Measurements from ENCODE around the gene UMODL1.
A peak's percentile ranks its signal among the peaks of the same experiment; 100 is the strongest.
"Not testable (repeated sequence)": the region's sequence is repeated elsewhere in the genome, so short reads cannot be mapped to it uniquely, and the experiment has no call there.

UMODL1 gene

GRCh38 chr21:42101246-42101645, 30.1 kb downstream of the UMODL1 start:
- DNase-seq: no peak

DNA sequence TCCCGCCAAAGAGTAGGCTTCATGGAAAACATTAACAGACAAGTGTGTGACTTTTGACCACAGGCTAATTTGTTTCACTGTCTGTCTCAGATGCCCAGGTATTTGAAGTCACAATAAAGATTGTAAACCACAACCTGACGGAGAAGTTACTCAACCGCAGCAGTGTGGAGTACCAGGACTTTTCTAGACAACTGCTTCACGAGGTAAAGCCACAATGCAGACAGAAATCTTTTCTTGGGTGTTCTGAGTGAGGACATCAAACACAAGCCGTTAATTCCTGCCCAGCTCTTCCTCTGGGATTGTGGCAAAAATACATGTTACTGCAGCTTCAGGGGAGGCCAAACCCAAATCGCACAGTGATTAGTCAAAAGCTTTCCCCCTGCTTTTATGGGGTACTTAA, 31.0 kb downstream of the UMODL1 start:
- DNase-seq: no peak

DNA sequence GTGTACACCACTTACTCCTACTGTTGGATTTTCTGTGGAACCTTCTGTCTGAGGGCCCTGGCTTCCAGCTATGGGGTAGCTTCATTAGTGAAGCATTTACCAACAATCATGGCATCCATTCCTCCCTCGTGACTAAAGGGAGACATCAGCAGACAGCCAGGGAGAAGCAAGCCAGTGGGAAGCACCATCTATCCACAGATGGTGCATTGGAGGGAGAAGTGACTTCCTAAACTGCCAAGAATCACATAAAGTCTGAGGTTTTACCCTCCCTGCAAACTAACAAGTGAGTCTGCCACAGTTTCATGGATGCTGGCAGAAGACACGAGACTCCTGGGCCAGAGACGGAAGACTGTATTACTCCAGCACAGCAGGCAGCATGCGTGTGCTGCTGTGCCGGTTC, 31.4 kb downstream of the UMODL1 start:
- no peak for DNase-seq

- DNase-seq: no peak
Measured at GRCh38 chr21:42102991-42103390, 31.9 kb downstream of the UMODL1 start.

GRCh38 chr21:42103843-42104242, 32.7 kb downstream of the UMODL1 start:
- no peak for DNase-seq

GRCh38 chr21:42105476-42106315, 34.6 kb downstream of the UMODL1 start:
- DNase-seq: no peak

DNA sequence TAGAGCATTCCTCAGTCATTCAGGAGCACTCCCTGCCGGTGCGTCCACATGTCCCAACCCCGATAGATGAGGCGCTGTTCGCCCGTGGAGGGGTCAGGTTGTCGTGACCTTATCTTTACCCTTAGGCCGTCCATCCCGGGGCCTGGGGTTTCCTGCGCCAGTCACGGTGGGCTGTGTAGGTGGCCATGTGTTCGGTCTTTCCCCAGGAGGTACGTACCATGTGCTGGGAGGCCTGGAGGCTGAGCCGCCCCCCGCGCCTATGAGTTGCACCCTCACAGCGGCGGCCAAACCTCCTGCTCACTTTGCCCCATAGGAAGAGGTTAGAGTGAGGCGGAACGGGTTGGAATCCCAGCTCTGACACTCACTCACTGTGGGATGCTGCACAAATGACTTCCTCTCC, 35.3 kb downstream of the UMODL1 start:
- no peak for DNase-seq

GRCh38 chr21:42107177-42107880, 36.2 kb downstream of the UMODL1 start:
- DNase-seq: no peak

DNA sequence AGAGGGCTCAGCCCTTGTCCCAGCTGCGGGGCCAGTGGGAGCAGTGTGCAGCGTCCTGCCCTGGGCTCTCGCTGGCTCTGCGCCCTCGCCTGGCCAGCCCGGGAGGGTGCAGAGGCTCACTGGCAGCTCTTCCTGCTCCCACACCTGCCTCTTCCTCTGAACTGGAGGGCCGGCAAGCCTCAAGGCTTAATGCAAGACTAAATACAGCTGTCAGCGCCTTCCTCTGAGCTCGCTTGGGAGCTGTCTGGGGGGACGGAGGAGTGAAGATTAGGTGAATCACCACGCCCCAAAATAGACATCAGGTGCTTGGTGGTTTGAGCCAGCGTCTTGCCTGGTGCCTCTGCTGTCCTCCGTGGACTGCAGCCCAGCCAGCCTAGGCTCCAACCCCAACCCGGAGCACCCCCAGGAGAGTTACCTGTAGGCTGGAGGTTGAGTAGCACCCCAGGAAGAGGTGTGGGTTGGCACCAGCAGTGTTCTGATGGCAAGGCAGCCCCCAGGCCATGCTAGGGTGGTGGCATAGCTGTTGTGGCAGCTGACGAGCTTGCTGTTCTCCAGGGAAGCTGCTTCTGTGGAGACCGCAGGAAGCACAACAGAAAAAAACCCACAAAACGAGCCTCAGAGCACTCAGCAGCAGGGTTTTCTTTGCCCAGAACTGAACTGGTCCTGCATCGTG, 36.9 kb downstream of the UMODL1 start:
- peak; percentile 11 to 65 (median 29) for DNase-seq

DNA sequence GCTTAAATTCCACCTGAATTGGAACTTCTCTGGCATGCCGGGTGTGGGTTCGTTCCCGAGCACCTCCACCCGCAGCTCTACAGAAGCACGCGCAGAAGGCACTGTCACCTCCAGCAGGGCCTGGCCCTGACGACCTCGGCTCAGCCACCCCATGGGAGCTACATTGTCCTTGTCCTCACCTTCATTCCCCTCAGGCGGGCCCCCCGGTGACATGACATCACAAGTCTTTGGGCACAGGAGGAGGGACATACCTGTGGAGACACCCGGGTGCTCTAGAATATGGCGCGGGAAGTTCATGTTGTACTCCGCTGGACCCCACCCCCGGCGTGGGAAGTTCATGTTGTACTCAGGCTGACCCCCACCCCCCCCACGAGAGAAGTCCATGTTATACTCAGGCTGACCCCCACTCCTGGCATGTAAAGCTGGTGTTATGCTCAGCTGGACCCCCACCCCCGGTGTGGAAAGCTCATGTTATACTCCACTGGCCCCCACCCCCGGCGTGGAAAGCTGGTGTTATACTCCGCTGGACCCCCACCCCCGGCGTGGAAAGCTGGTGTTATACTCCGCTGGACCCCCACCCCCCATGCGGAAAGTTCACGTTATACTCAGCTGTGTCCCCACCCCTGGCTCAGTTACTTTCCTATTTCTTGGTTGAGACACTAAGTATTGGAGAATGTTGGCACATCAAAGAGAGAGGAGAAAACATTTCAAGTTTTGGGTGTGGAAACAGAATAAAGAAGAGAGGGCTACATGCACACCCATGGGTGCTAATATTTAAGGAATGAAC, 37.6 kb downstream of the UMODL1 start:
- DNase-seq: no peak

DNA sequence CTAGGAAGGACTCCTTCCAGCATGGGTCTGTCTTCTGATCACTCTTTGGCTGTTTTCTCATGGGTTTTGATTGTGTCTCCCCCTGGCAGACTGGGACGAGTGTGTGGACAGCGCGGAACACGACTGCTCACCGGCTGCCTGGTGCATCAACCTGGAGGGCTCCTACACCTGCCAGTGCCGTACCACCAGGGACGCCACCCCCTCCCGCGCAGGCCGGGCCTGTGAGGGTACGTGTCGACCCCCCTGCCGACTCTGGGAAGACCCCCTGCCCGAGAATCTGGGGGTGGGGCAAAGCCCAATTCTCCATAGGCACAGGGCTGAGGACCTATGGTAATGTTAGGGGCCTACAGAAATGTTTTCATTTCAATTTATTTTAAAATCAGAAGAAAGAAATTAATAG, 38.4 kb downstream of the UMODL1 start:
- DNase-seq: no peak

- no peak for DNase-seq
Measured at GRCh38 chr21:42109873-42110525, 38.9 kb downstream of the UMODL1 start.

GRCh38 chr21:42110691-42111469, 39.8 kb downstream of the UMODL1 start:
- DNase-seq: no peak

GRCh38 chr21:42111470-42111743, 40.3 kb downstream of the UMODL1 start:
- DNase-seq: no peak

DNA sequence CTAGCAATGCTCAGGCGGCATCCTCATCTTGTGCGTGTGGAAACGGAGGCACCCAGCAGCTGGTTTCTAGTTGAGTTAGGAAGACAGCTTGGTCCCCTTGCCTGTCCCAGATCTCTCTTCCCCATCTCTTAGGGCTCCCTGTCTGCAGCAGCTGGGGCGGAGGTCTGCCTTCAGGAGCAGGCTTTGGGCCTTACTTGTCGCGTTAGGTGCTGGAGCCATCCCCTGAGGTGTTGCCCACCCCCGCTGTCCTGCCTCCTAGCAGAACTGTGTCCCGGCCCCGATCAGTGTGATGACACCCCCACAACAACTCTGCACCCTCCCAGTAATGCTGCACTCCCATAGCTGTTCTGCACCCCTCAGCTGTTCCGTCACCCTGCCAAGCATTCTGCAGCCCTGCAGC, 40.7 kb downstream of the UMODL1 start:
- no peak for DNase-seq

GRCh38 chr21:42112238-42112637, 41.1 kb downstream of the UMODL1 start:
- DNase-seq: no peak

DNA sequence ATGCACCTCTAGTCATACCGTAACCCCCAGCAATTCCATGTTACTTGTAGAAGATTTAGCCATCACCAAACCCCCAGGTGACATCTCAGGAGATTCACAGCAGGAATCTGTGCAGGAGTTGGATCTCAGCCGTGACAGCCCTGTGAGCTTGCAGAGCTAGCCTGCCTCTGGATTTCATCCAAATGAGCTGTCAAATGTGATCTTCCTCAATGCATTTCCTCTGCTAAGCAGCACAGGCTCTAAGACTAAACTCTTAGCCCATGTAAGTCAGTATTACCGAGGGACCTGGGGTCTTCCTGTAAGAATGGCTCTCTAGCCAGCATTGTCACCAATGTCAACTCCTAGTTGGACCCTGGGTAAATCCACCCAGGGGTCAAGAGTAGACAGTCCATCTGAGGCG, 41.7 kb downstream of the UMODL1 start:
- no peak for DNase-seq

GRCh38 chr21:42113926-42114409, 42.9 kb downstream of the UMODL1 start:
- DNase-seq: no peak

DNA sequence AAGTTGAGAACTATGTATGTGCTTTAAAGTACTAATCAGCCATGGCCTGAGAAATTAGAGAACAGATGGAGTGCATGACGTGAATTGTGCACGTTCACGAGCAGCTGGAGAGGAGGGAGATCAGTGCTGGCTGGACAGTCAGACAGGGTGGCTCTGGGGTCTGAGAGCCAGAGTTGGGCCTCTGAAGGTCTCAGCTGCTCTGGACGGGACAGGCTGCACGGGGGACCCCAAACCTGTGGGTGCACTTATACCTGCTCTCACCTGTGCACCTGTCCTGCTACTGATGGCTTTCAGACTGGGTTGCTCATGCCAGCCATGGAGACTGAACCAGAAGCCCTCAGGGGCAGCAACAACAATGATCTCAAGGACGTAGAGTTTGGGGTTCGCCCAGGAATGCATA, 43.5 kb downstream of the UMODL1 start:
- DNase-seq: no peak

- DNase-seq: no peak
Measured at GRCh38 chr21:42115136-42115683, 44.1 kb downstream of the UMODL1 start.

DNA sequence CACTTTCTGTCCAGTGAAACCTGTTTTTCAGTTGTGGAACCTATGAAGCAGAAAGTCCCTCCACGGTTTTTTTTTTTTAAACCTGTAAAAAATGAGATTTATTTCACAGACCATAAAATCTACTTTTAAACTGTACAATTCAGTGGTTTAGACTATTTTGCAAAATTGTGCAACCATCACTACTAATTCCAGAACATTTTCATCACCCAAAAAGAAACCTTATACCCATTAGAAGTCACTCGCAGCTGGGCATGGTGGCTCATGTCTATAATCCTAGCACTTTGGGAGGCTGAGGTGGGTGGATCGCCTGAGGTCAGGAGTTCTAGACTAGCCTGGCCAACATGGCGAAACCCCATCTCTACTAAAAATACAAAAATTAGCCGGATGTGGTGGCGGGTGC, 45.4 kb downstream of the UMODL1 start:
- DNase-seq: not testable (repeated sequence)

Data from activated naive CD4-positive, alpha-beta T cell (primary cell).